Measurements from ENCODE around the gene KAZN. TPM values are rescaled to one million over a fixed set of nuclear protein-coding genes. Genes with fewer than 3 reads are reported as not detected.

Gene KAZN
- total RNA-seq, 1 donor from 2014 or later, result 2.8 TPM

GRCh38 chr1:15007842-15008241, 409.4 kb downstream of the KAZN start:
- no peak for TF ChIP-seq CTCF (IDR thresholded peaks at IDR 0.05; ENCODE audit: insufficient read depth, low read length, poor library complexity, severe bottlenecking)
- Histone ChIP-seq H3K36me3 (ENCODE audit: control insufficient read depth, insufficient read depth, low read length) (no peaks in the 10 kb centered on the region), H3K4me3 (ENCODE audit: low read depth, low read length) (no peak overlapping the region), H3K27me3 (ENCODE audit: control insufficient read depth, insufficient read depth, low read length) (no peaks in the 10 kb centered on the region)
- DNase-seq (ENCODE audit: low read depth), result no peak

GRCh38 chr1:15008783-15009729, 410.6 kb downstream of the KAZN start:
- Histone ChIP-seq H3K4me3 (ENCODE audit: low read depth, low read length) (no peak overlapping the region), H3K36me3 (ENCODE audit: control insufficient read depth, insufficient read depth, low read length) (no peaks in the 10 kb centered on the region), H3K27me3 (ENCODE audit: control insufficient read depth, insufficient read depth, low read length) (no peaks in the 10 kb centered on the region)
- TF ChIP-seq CTCF (IDR thresholded peaks at IDR 0.05; ENCODE audit: insufficient read depth, low read length, poor library complexity, severe bottlenecking), result no peak
- no peak for DNase-seq (ENCODE audit: low read depth)

- Histone ChIP-seq H3K4me3 (ENCODE audit: low read depth, low read length) (no peak overlapping the region), H3K36me3 (ENCODE audit: control insufficient read depth, insufficient read depth, low read length) (no peaks in the 10 kb centered on the region), H3K27me3 (ENCODE audit: control insufficient read depth, insufficient read depth, low read length) (no peaks in the 10 kb centered on the region)
- TF ChIP-seq CTCF (IDR thresholded peaks at IDR 0.05; ENCODE audit: insufficient read depth, low read length, poor library complexity, severe bottlenecking), result no peak
- no peak for DNase-seq (ENCODE audit: low read depth)
Observed at GRCh38 chr1:15011160-15011559, 412.7 kb downstream of the KAZN start.

- TF ChIP-seq CTCF (IDR thresholded peaks at IDR 0.05; ENCODE audit: insufficient read depth, low read length, poor library complexity, severe bottlenecking), result no peak
- DNase-seq (ENCODE audit: low read depth), result no peak
- no peaks in the 10 kb centered on the region for H3K36me3 ChIP-seq (ENCODE audit: control insufficient read depth, insufficient read depth, low read length)
- H3K4me3 ChIP-seq (ENCODE audit: low read depth, low read length), result no peak overlapping the region
- no peaks in the 10 kb centered on the region for H3K27me3 ChIP-seq (ENCODE audit: control insufficient read depth, insufficient read depth, low read length)
Observed at GRCh38 chr1:15011661-15012060, 413.2 kb downstream of the KAZN start.

- no peak for TF ChIP-seq CTCF (IDR thresholded peaks at IDR 0.05; ENCODE audit: insufficient read depth, low read length, poor library complexity, severe bottlenecking)
- no peak for DNase-seq (ENCODE audit: low read depth)
- H3K4me3 ChIP-seq (ENCODE audit: low read depth, low read length), result no peak overlapping the region
- H3K27me3 ChIP-seq (ENCODE audit: control insufficient read depth, insufficient read depth, low read length), result no peaks in the 10 kb centered on the region
- H3K36me3 ChIP-seq (ENCODE audit: control insufficient read depth, insufficient read depth, low read length), result no peaks in the 10 kb centered on the region
Observed at GRCh38 chr1:15012822-15013221, 414.3 kb downstream of the KAZN start.

Measured in kidney epithelial cell (primary cell).